GM23338 (cell line): Measurements from ENCODE around the gene CCDC146. TPM values are rescaled to one million over a fixed set of nuclear protein-coding genes. Genes with fewer than 3 reads are reported as not detected.

Experiments used
- ATAC-seq: fragments of 200-7000 bp; cut with Tn5 transposase; 3 replicates; pipeline ENCODE4 v1.9.1; 2020
- DNase-seq: peaks from one replicate; pipeline ENCODE4 v3.0.0-alpha.2; 2015; ENCODE audit warnings: low spot score
- H2AFZ ChIP-seq: fragments of 200-600 bp; sonication (generic); 2 replicates; pipeline ENCODE4 v1.8.0; 2016; ENCODE audit warnings: antibody characterized with exemption, mild to moderate bottlenecking, moderate library complexity
- H3F3A ChIP-seq: fragments of 200-600 bp; sonication (generic); replicated peaks from 2 replicates; pipeline ENCODE4 v1.8.0; 2017; ENCODE audit warnings: antibody characterized with exemption, mixed run types, low read depth
- H3K27ac ChIP-seq: fragments of 200-600 bp; sonication (generic); 2 replicates; pipeline ENCODE4 v1.6.1; 2016; ENCODE audit warnings: low read depth
- H3K27me3 ChIP-seq: fragments of 200-600 bp; sonication (generic); 2 replicates; pipeline ENCODE4 v1.8.0; 2016; ENCODE audit warnings: mild to moderate bottlenecking, mixed run types, moderate library complexity; ENCODE audit not compliant: insufficient read depth
- H3K36me3 ChIP-seq: fragments of 200-600 bp; sonication (generic); 2 replicates; pipeline ENCODE4 v1.8.0; 2016; ENCODE audit warnings: mild to moderate bottlenecking; ENCODE audit not compliant: insufficient read depth
- H3K4me1 ChIP-seq: fragments of 200-600 bp; sonication (generic); 2 replicates; pipeline ENCODE4 v1.8.0; 2016; ENCODE audit warnings: mild to moderate bottlenecking, moderate library complexity; ENCODE audit not compliant: insufficient read depth
- H3K4me2 ChIP-seq: fragments of 200-600 bp; sonication (generic); 2 replicates; pipeline ENCODE4 v1.7.1; 2017; ENCODE audit warnings: mixed run types
- H3K4me3 ChIP-seq: fragments of 200-600 bp; sonication (generic); 2 replicates; pipeline ENCODE4 v1.6.1; 2016; ENCODE audit warnings: mixed run types
- H3K79me2 ChIP-seq: fragments of 200-600 bp; sonication (generic); replicated peaks from 2 replicates; pipeline ENCODE4 v1.8.0; 2017; ENCODE audit warnings: mild to moderate bottlenecking; ENCODE audit not compliant: insufficient read depth
- H3K9me2 ChIP-seq: fragments of 200-600 bp; sonication (generic); 2 replicates; pipeline ENCODE4 v1.8.0; 2017; ENCODE audit not compliant: insufficient read depth
- H4K20me1 ChIP-seq: fragments of 200-600 bp; sonication (generic); replicated peaks from 2 replicates; pipeline ENCODE4 v1.8.0; 2017; ENCODE audit warnings: mild to moderate bottlenecking; ENCODE audit not compliant: insufficient read depth
- H3K27ac Mint-ChIP-seq: 2 replicates; pipeline ENCODE4 v1.8.0; 2020; ENCODE audit warnings: inconsistent platforms, mild to moderate bottlenecking, moderate library complexity, mixed read lengths
- H3K27me3 Mint-ChIP-seq: 3 replicates; pipeline ENCODE4 v1.8.0; 2022; ENCODE audit warnings: low read depth, mild to moderate bottlenecking, moderate library complexity, mixed read lengths, inconsistent platforms; ENCODE audit not compliant: insufficient read depth, poor library complexity
- H3K36me3 Mint-ChIP-seq: 3 replicates; pipeline ENCODE4 v1.8.0; 2021; ENCODE audit warnings: low read depth, mild to moderate bottlenecking, inconsistent platforms, moderate library complexity, mixed read lengths
- H3K4me1 Mint-ChIP-seq: 3 replicates; pipeline ENCODE4 v1.8.0; 2020; ENCODE audit warnings: mild to moderate bottlenecking, inconsistent platforms, mixed read lengths
- H3K4me3 Mint-ChIP-seq: 3 replicates; pipeline ENCODE4 v1.8.0; 2021; ENCODE audit warnings: moderate library complexity, mild to moderate bottlenecking, inconsistent platforms, mixed read lengths
- H3K9me3 Mint-ChIP-seq: 3 replicates; pipeline ENCODE4 v1.8.0; 2020; ENCODE audit warnings: moderate library complexity, mild to moderate bottlenecking, inconsistent platforms, mixed read lengths
- EZH2phosphoT487 ChIP-seq: fragments of 200-600 bp; sonication (generic); IDR thresholded peaks from one replicate; pipeline ENCODE4 v1.8.1; 2018; ENCODE audit warnings: antibody characterized with exemption; ENCODE audit not compliant: unreplicated experiment
- POLR2AphosphoS5 ChIP-seq: IDR thresholded peaks from 2 replicates; pipeline ENCODE4 v1.6.1; 2016; ENCODE audit warnings: antibody characterized with exemption, low read depth
- REST ChIP-seq: IDR thresholded peaks from one replicate; pipeline ENCODE4 v1.6.1; 2018; ENCODE audit warnings: antibody characterized with exemption; ENCODE audit not compliant: unreplicated experiment
- STAT1 ChIP-seq: IDR thresholded peaks from one replicate; pipeline ENCODE4 v1.6.1; 2016; ENCODE audit warnings: antibody characterized with exemption; ENCODE audit not compliant: unreplicated experiment
- ZNF114 ChIP-seq: fragments of 250-450 bp; sonication (Bioruptor Pico); IDR thresholded peaks from 2 replicates; pipeline ENCODE4 v1.5.0; 2020; ENCODE audit warnings: mild to moderate bottlenecking, moderate library complexity
- ZNF331 ChIP-seq: fragments of 250-450 bp; sonication (Bioruptor Pico); IDR thresholded peaks from 2 replicates; pipeline ENCODE4 v1.5.0; 2020; ENCODE audit warnings: low read depth, mild to moderate bottlenecking, moderate library complexity
- ZNF462 ChIP-seq: fragments of 250-450 bp; sonication (Bioruptor Pico); IDR thresholded peaks from 2 replicates; pipeline ENCODE4 v1.5.0; 2020; ENCODE audit warnings: mild to moderate bottlenecking, moderate library complexity
- polyA plus RNA-seq: library from polyadenylated mRNA; unstranded; fragments of >200 nt; fragmentation: Nextera tagmentation; extraction: Ambion mirVana; gene quantifications from 2 replicates; pipeline ENCODE4 v1.2.1, GENCODE V29; 2016
- total RNA-seq: library from RNA; depleted of rRNA; stranded (reverse); fragments of >200 nt; shearing (Covaris generic); gene quantifications from 2 replicates; pipeline ENCODE4 v1.2.3, GENCODE V29; 2014
- TF ChIP-seq, protein P1 (sequence below): IDR thresholded peaks from 2 replicates; pipeline ENCODE4 v1.6.1; 2016; ENCODE audit warnings: antibody characterized with exemption
- TF ChIP-seq, protein P2 (sequence below), 2 experiments: fragments of 200-600 bp in 1 of 2; sonication (generic) in 1 of 2; conservative IDR thresholded peaks; 2 replicates each; pipeline versions ENCODE4 v1.5.1 to v1.6.1; 2016 to 2017; ENCODE audit warnings: antibody characterized with exemption in 2 of 2, low read depth in 2 of 2, mild to moderate bottlenecking in 2 of 2, moderate library complexity in 1 of 2

Gene CCDC146
- total and polyA plus RNA-seq, 2 experiments from 2014 or later: 0.35 to 0.74 TPM

DNA sequence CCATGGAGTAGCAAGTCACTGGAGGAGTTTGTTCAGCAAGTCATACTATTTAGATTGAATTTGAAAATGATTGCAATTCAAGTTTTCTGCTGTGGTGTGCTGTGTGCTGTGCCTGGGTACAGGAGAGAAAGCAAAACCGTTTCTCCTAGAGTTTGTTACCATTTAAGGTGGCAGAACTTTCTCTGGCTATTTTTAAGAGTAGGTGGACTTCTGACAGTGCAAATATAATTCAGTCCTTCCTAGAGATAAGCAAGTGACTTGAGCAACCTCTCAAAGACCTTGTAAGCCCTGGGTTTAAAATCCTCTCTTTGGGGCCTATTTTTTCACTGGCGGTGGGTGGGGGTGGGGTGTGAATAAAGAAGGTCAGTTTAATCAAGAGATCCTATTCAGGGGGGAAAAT lies 120.1 kb downstream of the CCDC146 start:
- Histone ChIP-seq H3F3A (no peaks in the 10 kb centered on the region), H3K27ac (no peak overlapping the region), H3K4me3 (no peak overlapping the region), H3K4me2 (peak overlapping the region; percentile 33; the same call in 1 of the 2 replicates), H3K4me1 (peaks cover 15% of the 10 kb centered on the region), H4K20me1 (no peaks in the 10 kb centered on the region), H3K9me2 (0 out of 2 replicates have a peak, but pooled peaks cover 5% of the 10 kb centered on the region), H2AFZ (peak overlapping the region; percentile 40; the same call in 1 of the 2 replicates), H3K79me2 (no peaks in the 10 kb centered on the region), H3K36me3 (no peaks in the 10 kb centered on the region), H3K27me3 (no peaks in the 10 kb centered on the region)
- ATAC-seq: no peak
- H3K27me3 Mint-ChIP-seq: peaks cover 4% of the 10 kb centered on the region
- H3K4me3 Mint-ChIP-seq: no peak overlapping the region
- peak overlapping the region; percentile 47 for H3K27ac Mint-ChIP-seq
- no peaks in the 10 kb centered on the region for H3K36me3 Mint-ChIP-seq
- TF ChIP-seq ZNF114 (CRISPR knock-in tag): no peak
- TF ChIP-seq STAT1: no peak
- TF ChIP-seq EZH2phosphoT487: no peak
- TF ChIP-seq, protein P1, sequence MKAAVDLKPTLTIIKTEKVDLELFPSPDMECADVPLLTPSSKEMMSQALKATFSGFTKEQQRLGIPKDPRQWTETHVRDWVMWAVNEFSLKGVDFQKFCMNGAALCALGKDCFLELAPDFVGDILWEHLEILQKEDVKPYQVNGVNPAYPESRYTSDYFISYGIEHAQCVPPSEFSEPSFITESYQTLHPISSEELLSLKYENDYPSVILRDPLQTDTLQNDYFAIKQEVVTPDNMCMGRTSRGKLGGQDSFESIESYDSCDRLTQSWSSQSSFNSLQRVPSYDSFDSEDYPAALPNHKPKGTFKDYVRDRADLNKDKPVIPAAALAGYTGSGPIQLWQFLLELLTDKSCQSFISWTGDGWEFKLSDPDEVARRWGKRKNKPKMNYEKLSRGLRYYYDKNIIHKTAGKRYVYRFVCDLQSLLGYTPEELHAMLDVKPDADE: no peak
- no peak for TF ChIP-seq ZNF462 (CRISPR knock-in tag)
- TF ChIP-seq REST: no peak
- TF ChIP-seq POLR2AphosphoS5: no peak
- no peak for TF ChIP-seq ZNF331 (CRISPR knock-in tag)
- TF ChIP-seq, protein P2, sequence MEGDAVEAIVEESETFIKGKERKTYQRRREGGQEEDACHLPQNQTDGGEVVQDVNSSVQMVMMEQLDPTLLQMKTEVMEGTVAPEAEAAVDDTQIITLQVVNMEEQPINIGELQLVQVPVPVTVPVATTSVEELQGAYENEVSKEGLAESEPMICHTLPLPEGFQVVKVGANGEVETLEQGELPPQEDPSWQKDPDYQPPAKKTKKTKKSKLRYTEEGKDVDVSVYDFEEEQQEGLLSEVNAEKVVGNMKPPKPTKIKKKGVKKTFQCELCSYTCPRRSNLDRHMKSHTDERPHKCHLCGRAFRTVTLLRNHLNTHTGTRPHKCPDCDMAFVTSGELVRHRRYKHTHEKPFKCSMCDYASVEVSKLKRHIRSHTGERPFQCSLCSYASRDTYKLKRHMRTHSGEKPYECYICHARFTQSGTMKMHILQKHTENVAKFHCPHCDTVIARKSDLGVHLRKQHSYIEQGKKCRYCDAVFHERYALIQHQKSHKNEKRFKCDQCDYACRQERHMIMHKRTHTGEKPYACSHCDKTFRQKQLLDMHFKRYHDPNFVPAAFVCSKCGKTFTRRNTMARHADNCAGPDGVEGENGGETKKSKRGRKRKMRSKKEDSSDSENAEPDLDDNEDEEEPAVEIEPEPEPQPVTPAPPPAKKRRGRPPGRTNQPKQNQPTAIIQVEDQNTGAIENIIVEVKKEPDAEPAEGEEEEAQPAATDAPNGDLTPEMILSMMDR (conservative IDR thresholded peaks at IDR 0.05; ENCODE audit: low read depth in 2 of 2): no peak
- no peak for DNase-seq
- peaks cover 28% of the 10 kb centered on the region for H3K4me1 Mint-ChIP-seq
- no peaks in the 10 kb centered on the region for H3K9me3 Mint-ChIP-seq
